NCI-H748 (cell line): ENCODE results near the gene MTPN.

Source experiments
- DNase-seq: peaks from one replicate; lab custom pipeline; 2025; ENCODE audit not compliant: unreplicated experiment; lab: John Stamatoyannopoulos, UW

Gene MTPN

GRCh38 chr7:135977007-135977741, at the start of gene MTPN:
TSS of gene MTPN (minus strand) at chr7:135977359. CDS start at chr7:135977100, 259 bp downstream.
- peak; percentile 98 for DNase-seq

GRCh38 chr7:136026209-136026608, 49.0 kb upstream of the MTPN start:
- DNase-seq, result no peak

- DNase-seq, result peak; percentile 98
Measured at GRCh38 chr7:136023134-136023869, 46.1 kb upstream of the MTPN start.

GRCh38 chr7:136020556-136020955, 43.4 kb upstream of the MTPN start:
- no peak for DNase-seq

- no peak for DNase-seq
Measured at GRCh38 chr7:136018104-136018503, 40.9 kb upstream of the MTPN start.

- no peak for DNase-seq
Measured at GRCh38 chr7:136016649-136017395, 39.7 kb upstream of the MTPN start.

- DNase-seq, result peak; percentile 8
Measured at GRCh38 chr7:136015638-136016037, 38.5 kb upstream of the MTPN start.

GRCh38 chr7:136014659-136015058, 37.5 kb upstream of the MTPN start:
- no peak for DNase-seq

GRCh38 chr7:136012238-136012637, 35.1 kb upstream of the MTPN start:
- no peak for DNase-seq

GRCh38 chr7:136009488-136010079, 32.4 kb upstream of the MTPN start:
- peak; percentile 71 for DNase-seq

- DNase-seq, result no peak
Measured at GRCh38 chr7:136006208-136006607, 29.0 kb upstream of the MTPN start.

- no peak for DNase-seq
Measured at GRCh38 chr7:136004083-136004482, 26.9 kb upstream of the MTPN start.

- DNase-seq, result no peak
Measured at GRCh38 chr7:136002802-136003201, 25.6 kb upstream of the MTPN start.

- DNase-seq, result no peak
Measured at GRCh38 chr7:136000288-136000913, 23.2 kb upstream of the MTPN start.

- DNase-seq, result no peak
Measured at GRCh38 chr7:135998081-135998480, 20.9 kb upstream of the MTPN start.

GRCh38 chr7:135995748-135996147, 18.6 kb upstream of the MTPN start:
- DNase-seq, result no peak

- no peak for DNase-seq
Measured at GRCh38 chr7:135994466-135995205, 17.5 kb upstream of the MTPN start.

GRCh38 chr7:135993950-135994349, 16.8 kb upstream of the MTPN start:
- DNase-seq, result no peak

- DNase-seq, result no peak
Measured at GRCh38 chr7:135991906-135992305, 14.7 kb upstream of the MTPN start.

GRCh38 chr7:135991322-135991721, 14.2 kb upstream of the MTPN start:
- peak; percentile 41 for DNase-seq
